CD14-positive monocyte (primary cell): ENCODE data around the gene RHCG. TPM values are rescaled to one million over a fixed set of nuclear protein-coding genes. Genes with fewer than 3 reads are reported as not detected.
A peak's percentile ranks its signal among the peaks of the same experiment; 100 is the strongest.

ENCODE experiments used
- DNase-seq, 3 donors: peaks; one replicate each; pipeline ENCODE4 v3.0.0-alpha.2; 2011 to 2022
- H2AFZ ChIP-seq: 2 replicates; pipeline ENCODE4 v1.6.0; 2012; ENCODE audit warnings: mild to moderate bottlenecking, low read depth, low read length, inconsistent platforms; ENCODE audit not compliant: insufficient read depth, poor library complexity, severe bottlenecking
- H3K27ac ChIP-seq, 2 donors: 1 replicate in 1 of 2; 2 replicates in 1 of 2; pipeline ENCODE4 v1.5.1; 2012 to 2013; ENCODE audit warnings: low read length in 2 of 2, control low read depth in 1 of 2, inconsistent platforms in 1 of 2, low read depth in 1 of 2, mild to moderate bottlenecking in 1 of 2
- H3K27me3 ChIP-seq, 2 donors: one replicate each; pipeline versions ENCODE4 v1.6.0 to v1.6.1; 2011 to 2013; ENCODE audit warnings: low read length in 2 of 2; ENCODE audit not compliant: control insufficient read depth in 2 of 2, insufficient read depth in 2 of 2
- H3K36me3 ChIP-seq, 2 donors: replicated peaks in 1 of 2; 1 replicate in 1 of 2; 2 replicates in 1 of 2; pipeline versions ENCODE4 v1.5.1 to v1.6.1; 2012 to 2013; ENCODE audit warnings: low read length in 2 of 2, control low read depth in 1 of 2, inconsistent platforms in 1 of 2, mild to moderate bottlenecking in 1 of 2; ENCODE audit not compliant: insufficient read depth in 2 of 2, control insufficient read depth in 1 of 2
- H3K4me1 ChIP-seq, 2 donors: 1 replicate in 1 of 2; 2 replicates in 1 of 2; pipeline versions ENCODE4 v1.5.1 to v1.6.1; 2012 to 2013; ENCODE audit warnings: low read length in 2 of 2, control low read depth in 1 of 2, inconsistent platforms in 1 of 2, mild to moderate bottlenecking in 1 of 2, moderate library complexity in 1 of 2; ENCODE audit not compliant: insufficient read depth in 2 of 2, control insufficient read depth in 1 of 2
- H3K4me2 ChIP-seq: replicated peaks from 2 replicates; pipeline ENCODE3; 2012; ENCODE audit warnings: low read length, moderate library complexity, mild to moderate bottlenecking; ENCODE audit not compliant: poor library complexity, severe bottlenecking; ENCODE audit errors: extremely low read depth
- H3K4me3 ChIP-seq, 3 experiments: fragments of 200-600 bp in 1 of 3; sonication (generic) in 1 of 3; replicated peaks in 1 of 3; 1 replicate in 2 of 3; 2 replicates in 1 of 3; pipeline ENCODE4 v1.5.1; 2011 to 2013; ENCODE audit warnings: low read length in 3 of 3, mild to moderate bottlenecking in 3 of 3, control low read depth in 2 of 3, low read depth in 2 of 3, inconsistent platforms in 1 of 3, moderate library complexity in 1 of 3
- H3K79me2 ChIP-seq: 2 replicates; pipeline ENCODE4 v1.6.0; 2012; ENCODE audit warnings: mild to moderate bottlenecking, control low read depth, inconsistent platforms, low read length, moderate library complexity; ENCODE audit not compliant: insufficient read depth
- H3K9ac ChIP-seq: 2 replicates; pipeline ENCODE4 v1.6.0; 2017; ENCODE audit warnings: low read length, mild to moderate bottlenecking; ENCODE audit not compliant: insufficient read depth, poor library complexity, severe bottlenecking
- H3K9me3 ChIP-seq, 2 donors: replicated peaks in 1 of 2; 1 replicate in 1 of 2; 2 replicates in 1 of 2; pipeline versions ENCODE4 v1.5.1 to v1.6.1; 2012 to 2013; ENCODE audit warnings: low read length in 2 of 2, control low read depth in 1 of 2; ENCODE audit not compliant: control insufficient read depth in 1 of 2, insufficient read depth in 1 of 2
- H4K20me1 ChIP-seq: 2 replicates; pipeline ENCODE4 v1.6.0; 2012; ENCODE audit warnings: mild to moderate bottlenecking, low read length, control low read depth, moderate library complexity; ENCODE audit not compliant: insufficient read depth
- H3K27ac Mint-ChIP-seq, 7 donors: one replicate each; pipeline ENCODE4 v1.8.0; 2020; ENCODE audit warnings: mild to moderate bottlenecking in 7 of 7, mixed read lengths in 7 of 7, moderate library complexity in 6 of 7, inconsistent platforms in 2 of 7
- H3K27me3 Mint-ChIP-seq, 3 donors: one replicate each; pipeline ENCODE4 v1.8.0; 2021 to 2022; ENCODE audit warnings: low read depth in 3 of 3, mild to moderate bottlenecking in 3 of 3, mixed read lengths in 3 of 3, moderate library complexity in 3 of 3, inconsistent platforms in 1 of 3
- H3K36me3 Mint-ChIP-seq, 2 donors: one replicate each; pipeline ENCODE4 v1.8.0; 2020; ENCODE audit warnings: mixed read lengths in 2 of 2, inconsistent platforms in 1 of 2, mild to moderate bottlenecking in 1 of 2
- H3K4me1 Mint-ChIP-seq: one replicate; pipeline ENCODE4 v1.8.0; 2020; ENCODE audit warnings: mild to moderate bottlenecking, mixed read lengths
- H3K4me3 Mint-ChIP-seq, 2 donors: one replicate each; pipeline ENCODE4 v1.8.0; 2020; ENCODE audit warnings: mild to moderate bottlenecking in 2 of 2, mixed read lengths in 2 of 2, moderate library complexity in 1 of 2
- H3K9me3 Mint-ChIP-seq, 7 donors: one replicate each; pipeline ENCODE4 v1.8.0; 2020 to 2022; ENCODE audit warnings: mixed read lengths in 7 of 7, mild to moderate bottlenecking in 6 of 7, moderate library complexity in 6 of 7, inconsistent platforms in 2 of 7
- CTCF ChIP-seq: fragments of 200-600 bp; IDR thresholded peaks from one replicate; pipeline ENCODE4 v1.8.0; 2022; ENCODE audit warnings: antibody characterized with exemption, mild to moderate bottlenecking
- WGBS: methylation state at CpG from one replicate; pipeline ENCODE4 v1.1.5; 2013; ENCODE audit warnings: missing lambda C conversion rate; ENCODE audit not compliant: insufficient coverage; 5-methylcytosine and 5-hydroxymethylcytosine counted together
- intact Hi-C, 2 donors: fragments of 100-400 bp; cut with micrococcal nuclease; formaldehyde crosslinking; loops; one replicate each; pipeline versions ENCODE4 v1.15.0 to v1.15.1; 2023
- polyA minus RNA-seq: library from RNA; depleted of rRNA, polyadenylated mRNA; stranded (reverse); fragments of >200 nt; gene quantifications from 2 replicates; pipeline ENCODE4 v1.2.3, GENCODE V29; 2012
- polyA plus RNA-seq, 3 donors: library from polyadenylated mRNA; depleted of rRNA in 1 of 3; unstranded in 2 of 3; stranded (reverse) in 1 of 3; fragments of 300-500 nt in 2 of 3; fragments of >200 nt in 1 of 3; fragmentation: Illumina TruSeq in 2 of 3; gene quantifications; 1 replicate in 2 of 3; 2 replicates in 1 of 3; pipeline ENCODE4 v1.2.3, GENCODE V29; 2012 to 2021
- total RNA-seq, 12 experiments: library from RNA in 1 of 12; stranded (reverse) in 1 of 12; fragments of 120-200 nt in 1 of 12; gene quantifications; one replicate each; pipeline ENCODE4 v1.2.4 and lab custom pipeline; 2013 to 2026; ENCODE audit warnings: mixed read lengths in 6 of 12, inconsistent platforms in 1 of 12

The RHCG gene
- not detected for total RNA-seq (2013)
- not detected for polyA plus RNA-seq
- polyA minus RNA-seq: not detected in 2 replicates
- total RNA-seq (lab: John Stamatoyannopoulos, UW): 0 to 6.6 (median 0.07) reads per million in 11 experiments

- WGBS: 5% methylated on average over 49 of the region's 55 CpGs
- H3K4me3 Mint-ChIP-seq: peak within 1 kb of the TSS; percentile 65 to 85
- no peaks in the 10 kb centered on the region for H3K36me3 Mint-ChIP-seq
- Histone ChIP-seq H3K4me2 (peak within 1 kb of the TSS; percentile 69), H3K4me1 (peaks cover 4 to 10% of the 10 kb centered on the region in 2 donors), H2AFZ (peak within 1 kb of the TSS; percentile 71), H3K4me3 (peak within 1 kb of the TSS in 1 of 3 experiments; percentile 61), H3K9me3 (peaks cover 0 to 12% of the 10 kb centered on the region in 2 donors), H3K27ac (no peak within 1 kb of the TSS), H3K27me3 (peaks cover 22 to 46% of the 10 kb centered on the region in 2 donors), H4K20me1 (no peaks in the 10 kb centered on the region), H3K36me3 (no peaks in the 10 kb centered on the region), H3K79me2 (no peaks in the 10 kb centered on the region), H3K9ac (peak within 1 kb of the TSS; percentile 25)
- peaks cover 0 to 4% (median 0%) of the 10 kb centered on the region in 7 donors for H3K9me3 Mint-ChIP-seq
- H3K27me3 Mint-ChIP-seq: peaks cover 30 to 56% (median 46%) of the 10 kb centered on the region in 3 donors
- H3K27ac Mint-ChIP-seq: no peak within 1 kb of the TSS
- intact Hi-C loops: no loop called here
- DNase-seq: peak in 1 of 3 donors; percentile 31
- peaks cover 8% of the 10 kb centered on the region for H3K4me1 Mint-ChIP-seq
- peak; percentile 30 for TF ChIP-seq CTCF
Measured at GRCh38 chr15:89496155-89497098, at the start of gene RHCG. Gene RHCG, minus strand, starts transcription at chr15:89496583. Its CDS starts 39 bp downstream, at chr15:89496544.

GRCh38 chr15:89543389-89543788 lies 47.0 kb upstream of the RHCG start:
- TF ChIP-seq CTCF: no peak
- no peaks in the 10 kb centered on the region for H3K36me3 Mint-ChIP-seq
- H3K27ac Mint-ChIP-seq: no peak overlapping the region
- H3K9ac ChIP-seq: no peak overlapping the region
- H3K4me3 ChIP-seq: no peak overlapping the region
- no peaks in the 10 kb centered on the region for H3K4me1 Mint-ChIP-seq
- H3K36me3 ChIP-seq: no peaks in the 10 kb centered on the region
- peaks cover 6 to 17% (median 12%) of the 10 kb centered on the region in 7 donors for H3K9me3 Mint-ChIP-seq
- no peak overlapping the region for H3K4me3 Mint-ChIP-seq
- DNase-seq: no peak
- no peak overlapping the region for H3K4me2 ChIP-seq
- no peaks in the 10 kb centered on the region for H4K20me1 ChIP-seq
- no peak overlapping the region for H2AFZ ChIP-seq
- WGBS: 63% methylated on average over 1 of the region's 4 CpGs
- H3K27me3 Mint-ChIP-seq: peaks cover 9 to 22% (median 18%) of the 10 kb centered on the region in 3 donors
- peaks cover 6 to 13% of the 10 kb centered on the region in 2 donors for H3K9me3 ChIP-seq
- H3K4me1 ChIP-seq: no peaks in the 10 kb centered on the region
- intact Hi-C loops: no loop called here
- peaks cover 0 to 2% of the 10 kb centered on the region in 2 donors for H3K27me3 ChIP-seq
- H3K79me2 ChIP-seq: no peaks in the 10 kb centered on the region
- no peak overlapping the region for H3K27ac ChIP-seq
